ENCODE results near the gene CARS2.

Gene CARS2

GRCh38 chr13:110653271-110653670, 52.6 kb downstream of the CARS2 start (continued):
- TF ChIP-seq, protein P1, sequence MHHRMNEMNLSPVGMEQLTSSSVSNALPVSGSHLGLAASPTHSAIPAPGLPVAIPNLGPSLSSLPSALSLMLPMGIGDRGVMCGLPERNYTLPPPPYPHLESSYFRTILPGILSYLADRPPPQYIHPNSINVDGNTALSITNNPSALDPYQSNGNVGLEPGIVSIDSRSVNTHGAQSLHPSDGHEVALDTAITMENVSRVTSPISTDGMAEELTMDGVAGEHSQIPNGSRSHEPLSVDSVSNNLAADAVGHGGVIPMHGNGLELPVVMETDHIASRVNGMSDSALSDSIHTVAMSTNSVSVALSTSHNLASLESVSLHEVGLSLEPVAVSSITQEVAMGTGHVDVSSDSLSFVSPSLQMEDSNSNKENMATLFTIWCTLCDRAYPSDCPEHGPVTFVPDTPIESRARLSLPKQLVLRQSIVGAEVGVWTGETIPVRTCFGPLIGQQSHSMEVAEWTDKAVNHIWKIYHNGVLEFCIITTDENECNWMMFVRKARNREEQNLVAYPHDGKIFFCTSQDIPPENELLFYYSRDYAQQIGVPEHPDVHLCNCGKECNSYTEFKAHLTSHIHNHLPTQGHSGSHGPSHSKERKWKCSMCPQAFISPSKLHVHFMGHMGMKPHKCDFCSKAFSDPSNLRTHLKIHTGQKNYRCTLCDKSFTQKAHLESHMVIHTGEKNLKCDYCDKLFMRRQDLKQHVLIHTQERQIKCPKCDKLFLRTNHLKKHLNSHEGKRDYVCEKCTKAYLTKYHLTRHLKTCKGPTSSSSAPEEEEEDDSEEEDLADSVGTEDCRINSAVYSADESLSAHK (tag by site-specific recombination; IDR thresholded peaks at IDR 0.05), result no peak
- no peak for TF ChIP-seq ZNF248 (tag by site-specific recombination; IDR thresholded peaks at IDR 0.05)
- no peak for TF ChIP-seq ZXDB (tag by site-specific recombination; IDR thresholded peaks at IDR 0.05)
- TF ChIP-seq KLF8 (tag by site-specific recombination; IDR thresholded peaks at IDR 0.05), result no peak
- TF ChIP-seq ZNF664 (tag by site-specific recombination; IDR thresholded peaks at IDR 0.05), result no peak
- TF ChIP-seq ZNF391 (tag by site-specific recombination; IDR thresholded peaks at IDR 0.05; ENCODE audit: borderline replicate concordance, low read depth), result no peak
- TF ChIP-seq, protein P2, sequence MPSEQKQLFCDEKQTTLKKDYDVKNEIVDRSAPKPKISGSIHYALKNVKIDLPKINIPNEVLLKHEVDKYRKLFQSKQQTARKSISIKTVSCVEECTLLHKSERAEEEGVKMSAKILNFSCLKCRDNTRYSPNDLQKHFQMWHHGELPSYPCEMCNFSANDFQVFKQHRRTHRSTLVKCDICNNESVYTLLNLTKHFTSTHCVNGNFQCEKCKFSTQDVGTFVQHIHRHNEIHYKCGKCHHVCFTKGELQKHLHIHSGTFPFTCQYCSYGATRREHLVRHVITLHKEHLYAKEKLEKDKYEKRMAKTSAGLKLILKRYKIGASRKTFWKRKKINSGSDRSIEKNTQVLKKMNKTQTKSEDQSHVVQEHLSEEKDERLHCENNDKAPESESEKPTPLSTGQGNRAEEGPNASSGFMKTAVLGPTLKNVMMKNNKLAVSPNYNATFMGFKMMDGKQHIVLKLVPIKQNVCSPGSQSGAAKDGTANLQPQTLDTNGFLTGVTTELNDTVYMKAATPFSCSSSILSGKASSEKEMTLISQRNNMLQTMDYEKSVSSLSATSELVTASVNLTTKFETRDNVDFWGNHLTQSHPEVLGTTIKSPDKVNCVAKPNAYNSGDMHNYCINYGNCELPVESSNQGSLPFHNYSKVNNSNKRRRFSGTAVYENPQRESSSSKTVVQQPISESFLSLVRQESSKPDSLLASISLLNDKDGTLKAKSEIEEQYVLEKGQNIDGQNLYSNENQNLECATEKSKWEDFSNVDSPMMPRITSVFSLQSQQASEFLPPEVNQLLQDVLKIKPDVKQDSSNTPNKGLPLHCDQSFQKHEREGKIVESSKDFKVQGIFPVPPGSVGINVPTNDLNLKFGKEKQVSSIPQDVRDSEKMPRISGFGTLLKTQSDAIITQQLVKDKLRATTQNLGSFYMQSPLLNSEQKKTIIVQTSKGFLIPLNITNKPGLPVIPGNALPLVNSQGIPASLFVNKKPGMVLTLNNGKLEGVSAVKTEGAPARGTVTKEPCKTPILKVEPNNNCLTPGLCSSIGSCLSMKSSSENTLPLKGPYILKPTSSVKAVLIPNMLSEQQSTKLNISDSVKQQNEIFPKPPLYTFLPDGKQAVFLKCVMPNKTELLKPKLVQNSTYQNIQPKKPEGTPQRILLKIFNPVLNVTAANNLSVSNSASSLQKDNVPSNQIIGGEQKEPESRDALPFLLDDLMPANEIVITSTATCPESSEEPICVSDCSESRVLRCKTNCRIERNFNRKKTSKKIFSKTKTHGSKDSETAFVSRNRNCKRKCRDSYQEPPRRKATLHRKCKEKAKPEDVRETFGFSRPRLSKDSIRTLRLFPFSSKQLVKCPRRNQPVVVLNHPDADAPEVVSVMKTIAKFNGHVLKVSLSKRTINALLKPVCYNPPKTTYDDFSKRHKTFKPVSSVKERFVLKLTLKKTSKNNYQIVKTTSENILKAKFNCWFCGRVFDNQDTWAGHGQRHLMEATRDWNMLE (tag by site-specific recombination; conservative IDR thresholded peaks at IDR 0.05; ENCODE audit: low read depth), result no peak
- TF ChIP-seq, protein P3, sequence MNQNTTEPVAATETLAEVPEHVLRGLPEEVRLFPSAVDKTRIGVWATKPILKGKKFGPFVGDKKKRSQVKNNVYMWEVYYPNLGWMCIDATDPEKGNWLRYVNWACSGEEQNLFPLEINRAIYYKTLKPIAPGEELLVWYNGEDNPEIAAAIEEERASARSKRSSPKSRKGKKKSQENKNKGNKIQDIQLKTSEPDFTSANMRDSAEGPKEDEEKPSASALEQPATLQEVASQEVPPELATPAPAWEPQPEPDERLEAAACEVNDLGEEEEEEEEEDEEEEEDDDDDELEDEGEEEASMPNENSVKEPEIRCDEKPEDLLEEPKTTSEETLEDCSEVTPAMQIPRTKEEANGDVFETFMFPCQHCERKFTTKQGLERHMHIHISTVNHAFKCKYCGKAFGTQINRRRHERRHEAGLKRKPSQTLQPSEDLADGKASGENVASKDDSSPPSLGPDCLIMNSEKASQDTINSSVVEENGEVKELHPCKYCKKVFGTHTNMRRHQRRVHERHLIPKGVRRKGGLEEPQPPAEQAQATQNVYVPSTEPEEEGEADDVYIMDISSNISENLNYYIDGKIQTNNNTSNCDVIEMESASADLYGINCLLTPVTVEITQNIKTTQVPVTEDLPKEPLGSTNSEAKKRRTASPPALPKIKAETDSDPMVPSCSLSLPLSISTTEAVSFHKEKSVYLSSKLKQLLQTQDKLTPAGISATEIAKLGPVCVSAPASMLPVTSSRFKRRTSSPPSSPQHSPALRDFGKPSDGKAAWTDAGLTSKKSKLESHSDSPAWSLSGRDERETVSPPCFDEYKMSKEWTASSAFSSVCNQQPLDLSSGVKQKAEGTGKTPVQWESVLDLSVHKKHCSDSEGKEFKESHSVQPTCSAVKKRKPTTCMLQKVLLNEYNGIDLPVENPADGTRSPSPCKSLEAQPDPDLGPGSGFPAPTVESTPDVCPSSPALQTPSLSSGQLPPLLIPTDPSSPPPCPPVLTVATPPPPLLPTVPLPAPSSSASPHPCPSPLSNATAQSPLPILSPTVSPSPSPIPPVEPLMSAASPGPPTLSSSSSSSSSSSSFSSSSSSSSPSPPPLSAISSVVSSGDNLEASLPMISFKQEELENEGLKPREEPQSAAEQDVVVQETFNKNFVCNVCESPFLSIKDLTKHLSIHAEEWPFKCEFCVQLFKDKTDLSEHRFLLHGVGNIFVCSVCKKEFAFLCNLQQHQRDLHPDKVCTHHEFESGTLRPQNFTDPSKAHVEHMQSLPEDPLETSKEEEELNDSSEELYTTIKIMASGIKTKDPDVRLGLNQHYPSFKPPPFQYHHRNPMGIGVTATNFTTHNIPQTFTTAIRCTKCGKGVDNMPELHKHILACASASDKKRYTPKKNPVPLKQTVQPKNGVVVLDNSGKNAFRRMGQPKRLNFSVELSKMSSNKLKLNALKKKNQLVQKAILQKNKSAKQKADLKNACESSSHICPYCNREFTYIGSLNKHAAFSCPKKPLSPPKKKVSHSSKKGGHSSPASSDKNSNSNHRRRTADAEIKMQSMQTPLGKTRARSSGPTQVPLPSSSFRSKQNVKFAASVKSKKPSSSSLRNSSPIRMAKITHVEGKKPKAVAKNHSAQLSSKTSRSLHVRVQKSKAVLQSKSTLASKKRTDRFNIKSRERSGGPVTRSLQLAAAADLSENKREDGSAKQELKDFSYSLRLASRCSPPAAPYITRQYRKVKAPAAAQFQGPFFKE (tag by site-specific recombination; IDR thresholded peaks at IDR 0.05; ENCODE audit: borderline replicate concordance), result no peak
- TF ChIP-seq ZBTB6 (tag by site-specific recombination; IDR thresholded peaks at IDR 0.05), result no peak

DNA sequence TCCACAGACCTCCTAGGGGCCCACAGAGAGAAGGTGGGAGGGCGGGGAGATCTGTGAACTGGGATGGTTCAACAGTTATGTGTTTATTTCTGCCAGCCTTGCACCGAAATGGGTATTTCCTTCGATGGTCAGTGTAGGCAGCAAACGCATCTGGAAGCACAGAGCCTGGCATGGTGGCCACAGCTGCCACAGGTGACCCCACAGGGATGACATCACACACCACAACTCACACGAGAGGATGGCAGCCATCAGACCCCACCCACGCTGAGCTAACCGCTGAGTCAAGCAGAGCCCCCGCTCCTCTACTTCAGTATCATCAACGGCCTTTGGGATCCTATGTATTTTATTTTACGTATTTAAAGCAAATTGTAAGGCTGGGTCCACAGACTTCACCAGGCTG, 53.2 kb downstream of the CARS2 start:
- no peaks in the 10 kb centered on the region for H3K9me3 ChIP-seq (ENCODE audit: control insufficient read depth, insufficient read depth, low read depth, low read length)
- peaks cover 0 to 36% of the 10 kb centered on the region in 2 experiments; a peak in 2 of 3 replicates for H3K36me3 ChIP-seq (ENCODE audit: control insufficient read depth in 2 of 2, insufficient read depth in 1 of 2, low read length in 2 of 2)
- H3K4me3 ChIP-seq (ENCODE audit: low read depth, low read length), result no peak overlapping the region
- no peak overlapping the region for H3K27ac ChIP-seq (ENCODE audit: extremely low read depth, low read depth, low read length)
- POLR2A ChIA-PET, result no interaction called here
- CTCF ChIA-PET, result no interaction called here
- H3K4me1 ChIP-seq (ENCODE audit: control insufficient read depth, insufficient read depth, low read length), result no peaks in the 10 kb centered on the region
- TF ChIP-seq, protein P1 (tag by site-specific recombination; IDR thresholded peaks at IDR 0.05), result no peak
- TF ChIP-seq ZNF785 (tag by site-specific recombination; IDR thresholded peaks at IDR 0.05) (no peak), ZNF132 (tag by site-specific recombination; IDR thresholded peaks at IDR 0.05; ENCODE audit: borderline replicate concordance) (no peak), ZNF830 (tag by site-specific recombination; IDR thresholded peaks at IDR 0.05; ENCODE audit: low read depth) (no peak), ZNF266 (tag by site-specific recombination; IDR thresholded peaks at IDR 0.05; ENCODE audit: low read depth) (no peak), ZNF549 (tag by site-specific recombination; IDR thresholded peaks at IDR 0.05) (no peak), ZNF660 (tag by site-specific recombination; IDR thresholded peaks at IDR 0.05) (no peak), GLI2 (tag by site-specific recombination; IDR thresholded peaks at IDR 0.05; ENCODE audit: borderline replicate concordance, low read depth) (no peak)
- TF ChIP-seq, protein P4, sequence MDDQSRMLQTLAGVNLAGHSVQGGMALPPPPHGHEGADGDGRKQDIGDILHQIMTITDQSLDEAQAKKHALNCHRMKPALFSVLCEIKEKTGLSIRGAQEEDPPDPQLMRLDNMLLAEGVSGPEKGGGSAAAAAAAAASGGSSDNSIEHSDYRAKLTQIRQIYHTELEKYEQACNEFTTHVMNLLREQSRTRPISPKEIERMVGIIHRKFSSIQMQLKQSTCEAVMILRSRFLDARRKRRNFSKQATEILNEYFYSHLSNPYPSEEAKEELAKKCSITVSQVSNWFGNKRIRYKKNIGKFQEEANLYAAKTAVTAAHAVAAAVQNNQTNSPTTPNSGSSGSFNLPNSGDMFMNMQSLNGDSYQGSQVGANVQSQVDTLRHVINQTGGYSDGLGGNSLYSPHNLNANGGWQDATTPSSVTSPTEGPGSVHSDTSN (CRISPR knock-in tag; IDR thresholded peaks at IDR 0.05), result no peak

Data from HEK293 (cell line).